Fibroblast of pulmonary artery (primary cell): ENCODE data around the gene HBM.
"Not testable (repeated sequence)": the region's sequence is repeated elsewhere in the genome, so short reads cannot be mapped to it uniquely, and the experiment has no call there.

ENCODE experiments used
- DNase-seq: peaks from one replicate; pipeline ENCODE4 v3.0.0-alpha.2; 2010; ENCODE audit warnings: low read depth
- H3K4me3 ChIP-seq: replicated peaks from 2 replicates; pipeline ENCODE4 v1.5.1; 2011; ENCODE audit warnings: low read depth, mild to moderate bottlenecking, control low read depth, low read length, moderate library complexity
- CTCF ChIP-seq: IDR thresholded peaks from 2 replicates; pipeline ENCODE4 v1.5.1; 2011; ENCODE audit warnings: mild to moderate bottlenecking, control low read depth, low read length, inconsistent platforms; ENCODE audit errors: missing control alignments

HBM gene

GRCh38 chr16:175011-175949, 9.5 kb downstream of the HBM start:
- no peak overlapping the region for H3K4me3 ChIP-seq
- no peak for TF ChIP-seq CTCF
- DNase-seq, result no peak

GRCh38 chr16:176006-176405, 10.2 kb downstream of the HBM start:
- H3K4me3 ChIP-seq, DNase-seq: not testable (repeated sequence)

GRCh38 chr16:176477-177382, 11.0 kb downstream of the HBM start, which contains the start of gene HBA1:
HBA1 (plus strand) TSS chr16:176680; CDS start chr16:176717, 37 bp downstream.
- H3K4me3 ChIP-seq, DNase-seq: not testable (repeated sequence)

- no peak for TF ChIP-seq CTCF
- peak; percentile 9 for DNase-seq
- H3K4me3 ChIP-seq, result no peak overlapping the region
Measured at GRCh38 chr16:177394-177822, 11.6 kb downstream of the HBM start.

- no peak for DNase-seq
- no peak overlapping the region for H3K4me3 ChIP-seq
- no peak for TF ChIP-seq CTCF
Measured at GRCh38 chr16:177981-178667, 12.3 kb downstream of the HBM start.

- no peak for TF ChIP-seq CTCF
- DNase-seq, result no peak
- no peak overlapping the region for H3K4me3 ChIP-seq
Measured at GRCh38 chr16:178668-179015, 12.9 kb downstream of the HBM start.

- DNase-seq, result no peak
- H3K4me3 ChIP-seq, result no peak overlapping the region
- no peak for TF ChIP-seq CTCF
Measured at GRCh38 chr16:179211-180092, 13.7 kb downstream of the HBM start.
